Endodermal cell (in vitro differentiated cells): ENCODE measurements around the gene RASSF8. TPM values are rescaled to one million over a fixed set of nuclear protein-coding genes. Genes with fewer than 3 reads are reported as not detected.

Experiments
- DNase-seq: peaks from one replicate; pipeline ENCODE4 v3.0.0-alpha.2; 2017
- H3K27ac ChIP-seq: 2 replicates; pipeline ENCODE4 v1.5.1; 2013; ENCODE audit warnings: mild to moderate bottlenecking, low read depth, low read length, moderate library complexity
- H3K27me3 ChIP-seq: 2 replicates; pipeline ENCODE4 v1.6.1; 2013; ENCODE audit warnings: mild to moderate bottlenecking, low read length, moderate library complexity; ENCODE audit not compliant: insufficient read depth, control insufficient read depth, poor library complexity, severe bottlenecking
- H3K36me3 ChIP-seq: 2 replicates; pipeline ENCODE4 v1.7.0; 2013; ENCODE audit warnings: mild to moderate bottlenecking, low read length, moderate library complexity; ENCODE audit not compliant: control insufficient read depth, insufficient read depth
- H3K4me1 ChIP-seq: one replicate; pipeline ENCODE4 v1.7.0; 2013; ENCODE audit warnings: low read length; ENCODE audit not compliant: control insufficient read depth, insufficient read depth
- H3K4me3 ChIP-seq: 2 replicates; pipeline ENCODE4 v1.5.1; 2013; ENCODE audit warnings: mild to moderate bottlenecking, low read length, moderate library complexity
- H3K9ac ChIP-seq: 2 replicates; pipeline ENCODE4 v1.6.1; 2013; ENCODE audit warnings: mild to moderate bottlenecking, low read length, moderate library complexity; ENCODE audit not compliant: poor library complexity, severe bottlenecking; ENCODE audit errors: extremely low read depth
- H3K9me3 ChIP-seq: 2 replicates; pipeline ENCODE4 v1.6.1; 2013; ENCODE audit warnings: mild to moderate bottlenecking, low read length, moderate library complexity; ENCODE audit not compliant: control insufficient read depth
- H3K27ac Mint-ChIP-seq: 2 replicates; pipeline ENCODE4 v1.8.0; 2020; ENCODE audit warnings: mixed read lengths
- H3K27me3 Mint-ChIP-seq: 2 replicates; pipeline ENCODE4 v1.8.0; 2021; ENCODE audit warnings: mild to moderate bottlenecking, mixed read lengths; ENCODE audit not compliant: insufficient read depth
- H3K36me3 Mint-ChIP-seq: 2 replicates; pipeline ENCODE4 v1.8.0; 2020; ENCODE audit warnings: low read depth, mixed read lengths
- H3K4me1 Mint-ChIP-seq: 2 replicates; pipeline ENCODE4 v1.8.0; 2020; ENCODE audit warnings: mixed read lengths
- H3K4me3 Mint-ChIP-seq: 2 replicates; pipeline ENCODE4 v1.8.0; 2020; ENCODE audit warnings: mild to moderate bottlenecking, moderate library complexity, mixed read lengths
- H3K9me3 Mint-ChIP-seq: 2 replicates; pipeline ENCODE4 v1.8.0; 2020; ENCODE audit warnings: mild to moderate bottlenecking, mixed read lengths
- WGBS, 2 experiments: methylation state at CpG; one replicate each; pipeline versions ENCODE4 v1.1.5 to v1.1.7; 2013; ENCODE audit warnings: missing lambda C conversion rate in 2 of 2, mixed read lengths in 1 of 2; ENCODE audit not compliant: insufficient coverage in 1 of 2, insufficient read length in 1 of 2; 5-methylcytosine and 5-hydroxymethylcytosine counted together
- total RNA-seq, 2 donors: library from RNA; stranded (reverse); fragmentation: NEBNext Ultra II Directional in 1 of 2; extraction: Animal tissue kit (Norgen Biotek cat#: 25700) in 1 of 2; gene quantifications; 2 replicates in 1 of 2; 3 replicates in 1 of 2; pipeline ENCODE4 v1.2.1, GENCODE V29; 2021
- TF ChIP-seq, protein P1 (sequence below): fragments of 200-600 bp; sonication (generic); conservative IDR thresholded peaks from 2 replicates; pipeline ENCODE4 v1.5.0; 2021; ENCODE audit warnings: antibody characterized with exemption, mild to moderate bottlenecking

The RASSF8 gene
- total RNA-seq, 2 donors from 2014 or later = 87.0 to 183 TPM

DNA sequence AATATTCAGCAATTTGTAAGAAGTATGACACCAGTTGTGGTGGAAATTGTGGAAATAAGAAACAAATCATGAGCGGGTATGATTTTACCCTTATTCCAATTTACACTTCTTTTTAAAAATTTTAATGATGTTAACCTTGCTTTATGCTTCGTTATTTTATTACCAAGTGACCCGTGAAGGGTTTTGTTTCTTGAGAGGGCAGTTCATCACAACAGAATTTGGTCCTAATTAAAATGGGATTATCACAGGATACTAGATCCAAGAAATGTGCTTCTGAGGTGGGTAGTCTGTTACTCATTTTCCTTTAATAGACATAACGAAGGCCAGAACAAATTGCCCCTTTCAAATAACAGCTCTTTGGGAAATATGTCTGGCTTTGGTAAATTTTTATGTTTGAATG lies 25.5 kb upstream of the RASSF8 start:
- Mint-ChIP-seq H3K36me3 (no peaks in the 10 kb centered on the region), H3K9me3 (no peaks in the 10 kb centered on the region), H3K4me3 (no peak overlapping the region), H3K27ac (no peak overlapping the region), H3K4me1 (peaks cover 17% of the 10 kb centered on the region), H3K27me3 (no peaks in the 10 kb centered on the region)
- H3K9ac ChIP-seq = no peak overlapping the region
- H3K27me3 ChIP-seq = no peaks in the 10 kb centered on the region
- H3K36me3 ChIP-seq = no peaks in the 10 kb centered on the region
- TF ChIP-seq, protein P1, sequence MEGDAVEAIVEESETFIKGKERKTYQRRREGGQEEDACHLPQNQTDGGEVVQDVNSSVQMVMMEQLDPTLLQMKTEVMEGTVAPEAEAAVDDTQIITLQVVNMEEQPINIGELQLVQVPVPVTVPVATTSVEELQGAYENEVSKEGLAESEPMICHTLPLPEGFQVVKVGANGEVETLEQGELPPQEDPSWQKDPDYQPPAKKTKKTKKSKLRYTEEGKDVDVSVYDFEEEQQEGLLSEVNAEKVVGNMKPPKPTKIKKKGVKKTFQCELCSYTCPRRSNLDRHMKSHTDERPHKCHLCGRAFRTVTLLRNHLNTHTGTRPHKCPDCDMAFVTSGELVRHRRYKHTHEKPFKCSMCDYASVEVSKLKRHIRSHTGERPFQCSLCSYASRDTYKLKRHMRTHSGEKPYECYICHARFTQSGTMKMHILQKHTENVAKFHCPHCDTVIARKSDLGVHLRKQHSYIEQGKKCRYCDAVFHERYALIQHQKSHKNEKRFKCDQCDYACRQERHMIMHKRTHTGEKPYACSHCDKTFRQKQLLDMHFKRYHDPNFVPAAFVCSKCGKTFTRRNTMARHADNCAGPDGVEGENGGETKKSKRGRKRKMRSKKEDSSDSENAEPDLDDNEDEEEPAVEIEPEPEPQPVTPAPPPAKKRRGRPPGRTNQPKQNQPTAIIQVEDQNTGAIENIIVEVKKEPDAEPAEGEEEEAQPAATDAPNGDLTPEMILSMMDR = no peak
- 82 to 97% methylated on average over 2 of the region's 4 CpGs for WGBS, 2 experiments
- no peaks in the 10 kb centered on the region for H3K9me3 ChIP-seq
- H3K27ac ChIP-seq = no peak overlapping the region
- H3K4me3 ChIP-seq = no peak overlapping the region
- no peak for DNase-seq
- H3K4me1 ChIP-seq = no peaks in the 10 kb centered on the region

DNA sequence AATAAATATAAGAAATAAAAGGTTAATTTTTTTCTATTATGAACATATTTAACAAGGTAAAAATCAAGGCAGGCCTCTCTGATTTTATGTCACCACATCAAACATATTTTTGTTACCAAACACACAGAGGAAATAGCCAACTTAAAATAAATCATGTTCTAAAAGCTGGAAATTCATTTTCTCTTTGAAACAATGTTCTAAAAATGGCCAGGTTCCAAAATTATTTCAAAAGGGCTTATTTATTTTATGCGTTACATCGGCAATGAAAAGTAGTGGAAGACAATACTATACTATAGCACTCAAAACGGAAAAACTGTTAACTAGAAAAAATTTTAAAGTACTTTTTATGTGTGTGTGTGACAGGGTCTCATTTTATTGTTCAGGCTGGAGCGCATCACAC lies 24.0 kb upstream of the RASSF8 start:
- Histone ChIP-seq H3K9ac (no peak overlapping the region), H3K27me3 (no peaks in the 10 kb centered on the region), H3K4me3 (no peak overlapping the region), H3K36me3 (no peaks in the 10 kb centered on the region), H3K27ac (no peak overlapping the region), H3K9me3 (no peaks in the 10 kb centered on the region), H3K4me1 (peaks cover 6% of the 10 kb centered on the region)
- no peaks in the 10 kb centered on the region for H3K27me3 Mint-ChIP-seq
- no peaks in the 10 kb centered on the region for H3K36me3 Mint-ChIP-seq
- peaks cover 24% of the 10 kb centered on the region for H3K4me1 Mint-ChIP-seq
- no peak for DNase-seq
- H3K4me3 Mint-ChIP-seq = no peak overlapping the region
- H3K27ac Mint-ChIP-seq = no peak overlapping the region
- no peaks in the 10 kb centered on the region for H3K9me3 Mint-ChIP-seq
- TF ChIP-seq, protein P1 = no peak
- 83 to 100% methylated on average over 1 to 4 of the region's 4 CpGs for WGBS, 2 experiments

DNA sequence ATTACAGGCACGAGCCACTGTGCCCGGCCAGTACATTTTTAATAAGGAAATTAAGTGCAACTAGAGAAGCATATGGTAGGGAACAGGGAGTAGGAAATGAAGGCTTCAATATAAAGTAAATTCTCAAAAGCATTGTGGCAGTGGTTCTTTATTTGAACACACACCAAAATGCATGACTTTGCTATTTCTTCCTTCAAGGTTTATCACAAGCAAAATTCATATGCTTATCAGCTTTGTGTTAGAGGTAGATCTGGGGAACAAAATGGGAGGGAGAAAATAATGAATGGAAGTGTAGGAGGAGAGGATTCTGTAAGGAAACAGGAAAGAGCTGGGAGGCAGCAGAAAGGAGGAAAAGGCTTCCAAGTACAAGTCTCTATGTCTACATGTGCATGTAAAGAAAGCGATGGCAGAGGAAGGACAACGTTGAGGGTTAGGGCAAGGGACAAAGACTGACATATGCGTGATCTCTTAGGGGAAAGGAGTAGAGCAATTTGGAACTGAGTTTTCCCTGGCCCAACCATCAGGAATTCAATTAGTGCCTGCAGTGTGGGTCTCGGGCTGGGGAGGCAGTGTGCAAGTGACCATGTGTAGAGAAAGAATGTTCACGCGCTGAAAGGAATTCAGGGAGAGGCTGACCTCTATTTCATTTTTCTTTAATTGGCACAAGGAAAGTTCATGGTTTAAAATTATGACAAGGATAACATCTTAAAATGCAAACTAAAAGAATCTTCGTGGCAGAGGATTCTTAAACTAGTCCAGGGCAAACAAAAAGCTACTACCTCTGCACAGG lies 22.9 kb upstream of the RASSF8 start:
- Mint-ChIP-seq H3K9me3 (no peaks in the 10 kb centered on the region), H3K27ac (no peak overlapping the region), H3K4me1 (peaks cover 22% of the 10 kb centered on the region), H3K36me3 (no peaks in the 10 kb centered on the region), H3K4me3 (no peak overlapping the region), H3K27me3 (no peaks in the 10 kb centered on the region)
- 81 to 93% methylated on average over 7 to 9 of the region's 9 CpGs for WGBS, 2 experiments
- Histone ChIP-seq H3K9me3 (no peaks in the 10 kb centered on the region), H3K4me3 (no peak overlapping the region), H3K9ac (no peak overlapping the region), H3K27ac (no peak overlapping the region), H3K27me3 (no peaks in the 10 kb centered on the region), H3K4me1 (peaks cover 6% of the 10 kb centered on the region), H3K36me3 (no peaks in the 10 kb centered on the region)
- DNase-seq = no peak
- TF ChIP-seq, protein P1 = peak; percentile 47
